Measurements from ENCODE around the gene PIH1D1. TPM values are rescaled to one million over a fixed set of nuclear protein-coding genes. Genes with fewer than 3 reads are reported as not detected.

The PIH1D1 gene
- total RNA-seq (2022; extraction: Qiagen RNA extraction), result 81.5 to 86.8 TPM (median 85.6 TPM) in 5 replicates

GRCh38 chr19:49451430-49452181, at the start of gene PIH1D1:
PIH1D1 (minus strand) TSS chr19:49451814; CDS start chr19:49451574, 240 bp downstream.

GRCh38 chr19:49487277-49488045, 35.8 kb upstream of the PIH1D1 start, which contains the start of gene RPL13A:
RPL13A (plus strand) TSS chr19:49487608; CDS start chr19:49487630, 22 bp downstream.

DNA sequence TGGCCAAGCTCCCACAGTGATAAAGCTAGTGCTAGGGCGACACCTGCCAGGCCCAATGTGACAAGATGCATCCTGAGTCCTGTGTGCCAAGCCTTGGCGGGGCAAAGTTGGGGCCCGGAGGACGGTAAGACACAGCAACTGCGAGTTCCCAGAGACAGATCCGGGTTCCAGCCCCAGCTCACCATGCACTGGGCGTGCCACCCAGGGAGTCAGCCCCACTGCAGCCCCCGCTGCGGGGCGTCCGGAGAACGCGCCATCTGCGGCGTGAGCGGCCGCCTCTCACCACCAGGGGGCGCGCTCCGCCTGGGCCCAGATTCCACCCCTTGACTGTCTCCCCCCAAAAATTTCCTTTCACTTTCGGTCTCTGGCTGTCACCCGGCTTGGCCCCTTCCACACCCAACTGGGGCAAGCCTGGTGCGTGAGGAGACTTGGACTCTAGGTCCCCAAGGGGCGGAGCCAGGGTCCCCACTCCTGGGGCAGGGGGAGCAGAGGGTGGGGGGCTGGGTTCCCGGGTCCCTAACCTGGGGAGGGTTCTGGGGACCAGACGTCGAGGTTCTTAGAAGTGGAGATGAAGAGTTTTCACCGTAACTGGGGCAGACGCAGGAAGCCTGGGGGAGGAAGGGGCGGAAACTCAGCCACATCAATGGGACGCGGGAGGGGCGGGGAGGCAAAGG, 22.4 kb upstream of the PIH1D1 start, which contains the start of gene FLT3LG:
FLT3LG (plus strand) TSS at position 348 of the 674 bp plus-strand sequence. CDS start 425 bp downstream, outside the sequence.

GRCh38 chr19:49453013-49453756, 1.6 kb upstream of the PIH1D1 start, which contains the start of gene ALDH16A1:
ALDH16A1 (plus strand) TSS chr19:49453225; CDS start chr19:49453332, 107 bp downstream.

DNA sequence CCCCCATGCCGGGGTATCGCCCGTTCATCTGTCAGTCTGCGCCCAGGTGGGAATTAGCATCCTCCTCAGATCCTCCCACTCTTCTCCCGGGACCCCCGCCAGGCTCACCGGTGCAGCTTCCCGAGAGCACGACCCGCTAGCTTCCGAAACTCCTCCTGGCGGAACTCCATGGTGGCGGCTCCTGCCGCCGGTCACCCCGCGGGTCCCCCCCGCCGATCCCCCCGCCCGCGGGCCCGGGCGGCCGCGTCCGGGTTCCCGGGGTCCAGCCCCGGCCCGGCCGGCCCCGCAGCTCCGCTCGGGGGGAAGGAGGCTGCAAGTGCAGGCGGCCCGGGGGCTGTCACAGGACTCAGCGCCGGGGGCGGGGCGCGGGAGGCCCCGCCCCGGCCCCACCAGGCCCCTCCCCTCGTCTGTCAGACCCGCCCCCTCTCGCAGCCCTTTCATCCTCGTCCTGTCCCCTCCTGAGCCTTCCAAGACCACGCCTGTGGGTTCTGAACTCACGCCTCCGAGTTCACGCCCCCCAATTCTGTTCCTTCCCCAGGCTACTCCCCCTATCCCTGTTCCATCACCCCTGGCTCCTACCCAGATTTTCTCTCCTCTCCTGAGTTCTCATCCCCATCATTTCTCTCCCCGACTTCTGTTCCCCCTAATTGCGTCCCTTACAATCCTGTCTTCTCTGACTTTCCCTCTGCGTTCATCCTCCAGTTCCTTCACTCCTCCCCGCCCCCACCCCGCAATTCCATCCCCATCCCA, 10.2 kb downstream of the PIH1D1 start, which contains the start of gene SLC17A7:
SLC17A7 (minus strand) TSS at position 318 of the 750 bp plus-strand sequence; CDS start at position 170, 148 bp downstream.

DNA sequence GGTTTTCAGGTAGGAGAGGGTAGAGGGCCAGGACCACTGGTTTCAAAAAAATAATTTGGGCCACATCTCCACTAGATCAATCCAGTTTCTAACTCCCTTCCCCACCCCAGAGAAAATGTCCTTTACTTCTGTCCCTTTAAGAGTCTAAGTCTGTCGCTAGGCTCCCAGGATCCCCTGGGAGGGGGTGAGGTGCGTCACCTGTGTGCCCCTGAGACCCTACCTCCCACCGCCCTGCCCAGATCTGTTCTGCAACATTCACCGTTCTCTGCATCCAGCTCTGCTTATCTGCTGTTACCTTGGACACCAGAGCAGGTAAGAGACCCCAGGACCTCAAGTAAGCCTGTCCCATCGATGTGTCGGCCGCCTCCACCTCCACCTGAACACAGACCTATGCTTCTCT, 26.4 kb downstream of the PIH1D1 start, which contains the start of gene GFY:
GFY (plus strand) TSS at position 211 of the 400 bp plus-strand sequence. CDS start 1,043 bp downstream, outside the sequence.

DNA sequence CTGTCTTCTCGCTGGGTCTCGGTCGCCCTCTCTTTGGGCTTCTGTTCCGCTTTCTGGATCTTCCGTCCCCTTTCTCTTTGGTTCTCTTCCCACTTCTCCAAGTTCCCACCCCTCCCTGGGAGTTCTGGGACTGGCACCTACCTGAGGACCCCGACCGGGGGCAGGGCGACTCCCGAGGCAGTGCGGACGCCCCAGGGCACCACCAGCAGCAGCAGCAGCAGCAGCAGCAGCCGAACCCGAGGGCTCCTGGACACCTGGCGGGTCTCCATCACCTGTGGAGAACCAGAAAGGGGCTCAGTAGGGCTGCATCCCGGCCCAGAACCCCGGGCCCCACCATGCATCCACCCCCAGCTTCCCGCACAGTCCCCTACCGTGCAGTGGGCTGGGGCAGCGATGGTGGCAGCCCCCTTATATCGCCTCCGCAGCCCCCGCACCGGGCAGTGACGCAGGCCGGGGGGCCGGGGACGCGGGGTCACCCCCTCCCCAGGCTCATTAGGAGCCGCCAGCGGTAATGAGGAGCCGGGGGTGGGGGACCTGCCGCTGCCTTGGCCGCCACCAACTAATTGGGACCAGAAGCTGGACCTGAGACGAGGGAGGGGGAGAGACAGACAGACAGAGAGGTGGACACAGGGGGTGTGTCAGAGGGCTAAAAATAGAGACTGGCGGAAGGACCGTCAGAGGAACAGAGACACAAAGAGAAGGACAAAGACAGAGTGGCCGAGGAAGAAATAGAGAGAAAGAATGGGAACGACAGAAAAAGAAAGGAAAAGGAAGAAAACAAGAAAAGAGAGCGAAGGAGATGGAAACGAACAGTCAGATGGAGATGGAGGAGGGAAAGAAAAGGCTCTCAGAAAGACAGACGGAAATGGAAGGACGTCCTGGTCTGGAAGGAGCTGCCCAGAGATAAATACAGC, 28.3 kb downstream of the PIH1D1 start, which contains the start of gene PTH2:
PTH2 (minus strand) TSS at position 371 of the 914 bp plus-strand sequence; CDS start at position 269, 102 bp downstream.

Other genes starting within 250 kb of the PIH1D1 start
- 0.67 to 1.4 TPM (median 0.89 TPM) in 5 replicates for gene SLC6A16, start 126.6 kb downstream of the PIH1D1 start, total RNA-seq (2022; extraction: Qiagen RNA extraction)
- gene CD37, start 116.4 kb downstream of the PIH1D1 start, total RNA-seq (2022; extraction: Qiagen RNA extraction), result not detected in 5 replicates
- gene TEAD2, start 89.4 kb downstream of the PIH1D1 start, total RNA-seq (2022; extraction: Qiagen RNA extraction), result 14.1 to 19.5 TPM (median 17.1 TPM) in 5 replicates
- gene DKKL1, start 87.9 kb downstream of the PIH1D1 start, total RNA-seq (2022; extraction: Qiagen RNA extraction), result 0.30 to 0.76 TPM (median 0.55 TPM) in 5 replicates
- gene KASH5, start 63.6 kb downstream of the PIH1D1 start, total RNA-seq (2022; extraction: Qiagen RNA extraction), result not detected in 5 replicates
- gene PTH2, start 28.4 kb downstream of the PIH1D1 start, total RNA-seq (2022; extraction: Qiagen RNA extraction), result not detected in 5 replicates
- gene GFY, start 26.4 kb downstream of the PIH1D1 start, total RNA-seq (2022; extraction: Qiagen RNA extraction), result 0.17 to 0.40 TPM (median 0.23 TPM) in 5 replicates
- 0.23 to 0.76 TPM (median 0.57 TPM) in 5 replicates for gene SLC17A7, start 10.3 kb downstream of the PIH1D1 start, total RNA-seq (2022; extraction: Qiagen RNA extraction)
- gene ALDH16A1, start 1.4 kb upstream of the PIH1D1 start, total RNA-seq (2022; extraction: Qiagen RNA extraction), result 13.0 to 27.7 TPM (median 23.9 TPM) in 5 replicates
- gene FLT3LG, start 22.4 kb upstream of the PIH1D1 start, total RNA-seq (2022; extraction: Qiagen RNA extraction), result 0.94 to 1.6 TPM (median 1.2 TPM) in 5 replicates
- 3,612 to 4,177 TPM (median 3,742 TPM) in 5 replicates for gene RPL13A, start 35.8 kb upstream of the PIH1D1 start, total RNA-seq (2022; extraction: Qiagen RNA extraction)
- 3,652 to 4,941 TPM (median 3,741 TPM) in 5 replicates for gene RPS11, start 44.6 kb upstream of the PIH1D1 start, total RNA-seq (2022; extraction: Qiagen RNA extraction)
- 25.0 to 32.5 TPM (median 28.0 TPM) in 5 replicates for gene FCGRT, start 60.8 kb upstream of the PIH1D1 start, total RNA-seq (2022; extraction: Qiagen RNA extraction)
- gene RCN3, start 76.2 kb upstream of the PIH1D1 start, total RNA-seq (2022; extraction: Qiagen RNA extraction), result 1.5 to 3.5 TPM (median 2.6 TPM) in 5 replicates
- gene NOSIP, start 128.7 kb upstream of the PIH1D1 start, total RNA-seq (2022; extraction: Qiagen RNA extraction), result 90.9 to 110 TPM (median 106 TPM) in 5 replicates
- gene PRRG2, start 129.5 kb upstream of the PIH1D1 start, total RNA-seq (2022; extraction: Qiagen RNA extraction), result 0.62 to 0.97 TPM (median 0.64 TPM) in 5 replicates
- gene PRR12, start 139.4 kb upstream of the PIH1D1 start, total RNA-seq (2022; extraction: Qiagen RNA extraction), result 25.0 to 45.9 TPM (median 44.1 TPM) in 5 replicates
- 105 to 170 TPM (median 157 TPM) in 5 replicates for gene RRAS, start 188.3 kb upstream of the PIH1D1 start, total RNA-seq (2022; extraction: Qiagen RNA extraction)
- gene SCAF1, start 190.4 kb upstream of the PIH1D1 start, total RNA-seq (2022; extraction: Qiagen RNA extraction), result 39.2 to 76.5 TPM (median 69.9 TPM) in 5 replicates
- 67.8 to 112 TPM (median 100 TPM) in 5 replicates for gene IRF3, start 214.0 kb upstream of the PIH1D1 start, total RNA-seq (2022; extraction: Qiagen RNA extraction)
- 56.1 to 64.2 TPM (median 59.7 TPM) in 5 replicates for gene BCL2L12, start 214.1 kb upstream of the PIH1D1 start, total RNA-seq (2022; extraction: Qiagen RNA extraction)
- 394 to 431 TPM (median 409 TPM) in 5 replicates for gene PRMT1, start 225.5 kb upstream of the PIH1D1 start, total RNA-seq (2022; extraction: Qiagen RNA extraction)
- 3.0 to 5.7 TPM (median 5.0 TPM) in 5 replicates for gene ADM5, start 237.8 kb upstream of the PIH1D1 start, total RNA-seq (2022; extraction: Qiagen RNA extraction)
- gene CPT1C, start 239.3 kb upstream of the PIH1D1 start, total RNA-seq (2022; extraction: Qiagen RNA extraction), result 11.3 to 13.2 TPM (median 12.1 TPM) in 5 replicates